Stomach (tissue), 4 donors: ENCODE data around the gene AHCYL2.

Experiments
- EP300 ChIP-seq: sonication (generic); formaldehyde crosslinking; IDR thresholded peaks from one replicate; pipeline ENCODE4 v1.6.1; 2017; ENCODE audit warnings: antibody characterized with exemption
- POLR2A ChIP-seq, 4 donors: fragments of 450-650 bp; IDR thresholded peaks; one replicate each; pipeline ENCODE4 v1.6.1; 2016; ENCODE audit warnings: antibody characterized with exemption in 4 of 4, control low read depth in 2 of 4, mild to moderate bottlenecking in 1 of 4, moderate library complexity in 1 of 4
- POLR2AphosphoS5 ChIP-seq, 3 donors: sonication (generic); formaldehyde crosslinking; IDR thresholded peaks; one replicate each; pipeline ENCODE4 v1.6.1; 2016; ENCODE audit warnings: antibody characterized with exemption in 3 of 3
- TF ChIP-seq, protein P1 (sequence below), 7 experiments: fragments of 450-650 bp in 4 of 7; fragments of 200-600 bp in 3 of 7; sonication (generic) in 3 of 7; IDR thresholded peaks; one replicate each; pipeline ENCODE4 v1.5.1; 2016 to 2019; ENCODE audit warnings: antibody characterized with exemption in 7 of 7, control low read depth in 2 of 7, mild to moderate bottlenecking in 1 of 7

DNA sequence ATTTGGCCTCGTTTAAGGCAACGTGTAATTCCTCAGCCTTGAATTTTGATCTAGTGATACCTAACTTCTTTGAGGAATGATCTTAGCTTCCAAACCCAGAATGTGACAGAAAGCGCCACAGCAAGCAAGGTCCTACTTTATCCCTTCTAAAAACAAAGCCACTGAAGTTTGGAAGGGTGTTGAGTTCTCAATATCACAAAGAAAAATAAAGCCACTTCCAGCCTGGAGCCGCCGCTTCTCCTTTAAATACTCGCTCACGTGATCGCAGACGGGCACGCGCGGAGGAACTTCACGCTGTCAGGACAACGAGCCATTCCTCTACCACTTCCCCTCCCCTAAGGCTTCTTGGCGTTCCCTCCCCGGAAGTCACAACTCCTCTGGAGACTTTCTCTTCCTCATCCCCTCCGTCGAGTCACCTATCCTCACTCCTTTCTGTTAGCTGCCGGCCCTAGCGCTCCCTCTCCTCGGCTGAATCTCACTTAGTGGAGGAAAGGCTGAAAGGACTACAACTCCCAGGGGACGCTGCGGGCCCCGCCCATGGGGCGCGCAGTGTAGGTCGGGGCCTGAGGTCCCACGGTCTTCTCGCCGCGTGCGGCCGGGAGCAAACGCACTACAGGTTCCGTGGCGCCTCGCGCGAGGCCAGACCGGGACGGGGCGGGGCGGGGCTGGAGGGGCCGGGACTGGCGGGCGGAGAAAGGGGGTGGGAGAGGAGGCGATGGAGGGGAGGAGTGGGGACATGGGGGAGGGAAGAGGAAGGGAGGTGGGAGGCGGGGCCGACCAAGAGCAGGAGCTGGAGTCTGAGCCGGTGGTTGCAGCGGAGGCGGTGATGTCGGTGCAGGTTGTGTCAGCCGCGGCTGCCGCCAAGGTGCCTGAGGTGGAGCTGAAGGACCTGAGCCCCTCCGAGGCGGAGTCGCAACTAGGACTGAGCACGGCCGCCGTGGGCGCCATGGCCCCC is at the start of gene AHCYL2:
- TF ChIP-seq, protein P1, sequence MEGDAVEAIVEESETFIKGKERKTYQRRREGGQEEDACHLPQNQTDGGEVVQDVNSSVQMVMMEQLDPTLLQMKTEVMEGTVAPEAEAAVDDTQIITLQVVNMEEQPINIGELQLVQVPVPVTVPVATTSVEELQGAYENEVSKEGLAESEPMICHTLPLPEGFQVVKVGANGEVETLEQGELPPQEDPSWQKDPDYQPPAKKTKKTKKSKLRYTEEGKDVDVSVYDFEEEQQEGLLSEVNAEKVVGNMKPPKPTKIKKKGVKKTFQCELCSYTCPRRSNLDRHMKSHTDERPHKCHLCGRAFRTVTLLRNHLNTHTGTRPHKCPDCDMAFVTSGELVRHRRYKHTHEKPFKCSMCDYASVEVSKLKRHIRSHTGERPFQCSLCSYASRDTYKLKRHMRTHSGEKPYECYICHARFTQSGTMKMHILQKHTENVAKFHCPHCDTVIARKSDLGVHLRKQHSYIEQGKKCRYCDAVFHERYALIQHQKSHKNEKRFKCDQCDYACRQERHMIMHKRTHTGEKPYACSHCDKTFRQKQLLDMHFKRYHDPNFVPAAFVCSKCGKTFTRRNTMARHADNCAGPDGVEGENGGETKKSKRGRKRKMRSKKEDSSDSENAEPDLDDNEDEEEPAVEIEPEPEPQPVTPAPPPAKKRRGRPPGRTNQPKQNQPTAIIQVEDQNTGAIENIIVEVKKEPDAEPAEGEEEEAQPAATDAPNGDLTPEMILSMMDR (IDR thresholded peaks at IDR 0.05) = no peak
- peak in 1 of 4 donors; percentile 25 for TF ChIP-seq POLR2A (IDR thresholded peaks at IDR 0.05)
- TF ChIP-seq EP300 = no peak
- TF ChIP-seq POLR2AphosphoS5 (IDR thresholded peaks at IDR 0.05) = peak; percentile 5 to 75 (median 68)
